Measurements from ENCODE around the gene NUDT17.

GRCh38 chr1:145837656-145838055 is 7.8 kb upstream of the NUDT17 start:
- no peak for TF ChIP-seq CTCF (IDR thresholded peaks at IDR 0.05)
- TF ChIP-seq POLR2A (IDR thresholded peaks at IDR 0.05): no peak

All from esophagus squamous epithelium (tissue), 4 donors.